ENCODE data around the gene FMNL3.
A peak's percentile ranks its signal among the peaks of the same experiment; 100 is the strongest.

FMNL3 gene

GRCh38 chr12:49646871-49647654, 60.1 kb downstream of the FMNL3 start:
- no peak for TF ChIP-seq CEBPB (IDR thresholded peaks at IDR 0.05)
- TF ChIP-seq RAD21 (IDR thresholded peaks at IDR 0.05; ENCODE audit: low read depth), result no peak
- peak; percentile 69; the same call in 1 of the 2 replicates for TF ChIP-seq ZBTB7A (IDR thresholded peaks at IDR 0.05; ENCODE audit: low read depth)
- no peak for TF ChIP-seq FOXM1 (IDR thresholded peaks at IDR 0.05; ENCODE audit: borderline replicate concordance, low read depth)
- TF ChIP-seq TCF12 (IDR thresholded peaks at IDR 0.05; ENCODE audit: low read depth), result no peak
- no peak for TF ChIP-seq TEAD4 (IDR thresholded peaks at IDR 0.05)
- TF ChIP-seq REST (IDR thresholded peaks at IDR 0.05; ENCODE audit: low read depth), result no peak
- TF ChIP-seq EP300 (IDR thresholded peaks at IDR 0.05; ENCODE audit: borderline replicate concordance), result no peak
- no peak for TF ChIP-seq NFIC (IDR thresholded peaks at IDR 0.05)
- no peak for TF ChIP-seq YY1 (IDR thresholded peaks at IDR 0.05; ENCODE audit: low read depth)
- no peak for TF ChIP-seq CREB1 (IDR thresholded peaks at IDR 0.05; ENCODE audit: low read depth)
- no peak for TF ChIP-seq EGR1 (IDR thresholded peaks at IDR 0.05)
- no peak for TF ChIP-seq USF1 (IDR thresholded peaks at IDR 0.05)
- TF ChIP-seq TAF1 (IDR thresholded peaks at IDR 0.05; ENCODE audit: low read depth), result peak; percentile 27; the same call in 1 of the 2 replicates
- no peak for TF ChIP-seq MAX (IDR thresholded peaks at IDR 0.05)

GRCh38 chr12:49646331-49646830, 60.8 kb downstream of the FMNL3 start:
- no peak for TF ChIP-seq YY1 (IDR thresholded peaks at IDR 0.05; ENCODE audit: low read depth)
- TF ChIP-seq NFIC (IDR thresholded peaks at IDR 0.05), result no peak
- TF ChIP-seq ZBTB7A (IDR thresholded peaks at IDR 0.05; ENCODE audit: low read depth), result no peak
- no peak for TF ChIP-seq MAX (IDR thresholded peaks at IDR 0.05)
- TF ChIP-seq TCF12 (IDR thresholded peaks at IDR 0.05; ENCODE audit: low read depth), result no peak
- TF ChIP-seq CEBPB (IDR thresholded peaks at IDR 0.05), result no peak
- no peak for TF ChIP-seq TAF1 (IDR thresholded peaks at IDR 0.05; ENCODE audit: low read depth)
- TF ChIP-seq FOXM1 (IDR thresholded peaks at IDR 0.05; ENCODE audit: borderline replicate concordance, low read depth), result no peak
- TF ChIP-seq EP300 (IDR thresholded peaks at IDR 0.05; ENCODE audit: borderline replicate concordance), result no peak
- TF ChIP-seq RAD21 (IDR thresholded peaks at IDR 0.05; ENCODE audit: low read depth), result no peak
- no peak for TF ChIP-seq USF1 (IDR thresholded peaks at IDR 0.05)
- no peak for TF ChIP-seq TEAD4 (IDR thresholded peaks at IDR 0.05)
- no peak for TF ChIP-seq EGR1 (IDR thresholded peaks at IDR 0.05)

- TF ChIP-seq RAD21 (IDR thresholded peaks at IDR 0.05; ENCODE audit: low read depth) (no peak), ZBTB7A (IDR thresholded peaks at IDR 0.05; ENCODE audit: low read depth) (no peak), CEBPB (IDR thresholded peaks at IDR 0.05) (no peak), USF1 (IDR thresholded peaks at IDR 0.05) (no peak), NFIC (IDR thresholded peaks at IDR 0.05) (no peak), EP300 (IDR thresholded peaks at IDR 0.05; ENCODE audit: borderline replicate concordance) (no peak), CREB1 (IDR thresholded peaks at IDR 0.05; ENCODE audit: low read depth) (no peak), FOXM1 (IDR thresholded peaks at IDR 0.05; ENCODE audit: borderline replicate concordance, low read depth) (no peak), YY1 (IDR thresholded peaks at IDR 0.05; ENCODE audit: low read depth) (no peak)
Observed at GRCh38 chr12:49645146-49646039, 61.8 kb downstream of the FMNL3 start.

- TF ChIP-seq MAX (IDR thresholded peaks at IDR 0.05) (peak; percentile 34; the same call in 1 of the 2 replicates), CREB1 (IDR thresholded peaks at IDR 0.05; ENCODE audit: low read depth) (no peak), ZBTB7A (IDR thresholded peaks at IDR 0.05; ENCODE audit: low read depth) (no peak), EGR1 (IDR thresholded peaks at IDR 0.05) (no peak), TAF1 (IDR thresholded peaks at IDR 0.05; ENCODE audit: low read depth) (no peak), RAD21 (IDR thresholded peaks at IDR 0.05; ENCODE audit: low read depth) (peak; percentile 99)
Observed at GRCh38 chr12:49644620-49644994, 62.6 kb downstream of the FMNL3 start.

GRCh38 chr12:49643961-49644619, 63.1 kb downstream of the FMNL3 start:
- TF ChIP-seq MAX (IDR thresholded peaks at IDR 0.05), result no peak
- no peak for TF ChIP-seq CREB1 (IDR thresholded peaks at IDR 0.05; ENCODE audit: low read depth)
- no peak for TF ChIP-seq TEAD4 (IDR thresholded peaks at IDR 0.05)
- TF ChIP-seq TCF12 (IDR thresholded peaks at IDR 0.05; ENCODE audit: low read depth), result no peak
- no peak for TF ChIP-seq CEBPB (IDR thresholded peaks at IDR 0.05)
- TF ChIP-seq FOXM1 (IDR thresholded peaks at IDR 0.05; ENCODE audit: borderline replicate concordance, low read depth), result no peak
- TF ChIP-seq RAD21 (IDR thresholded peaks at IDR 0.05; ENCODE audit: low read depth), result no peak
- TF ChIP-seq REST (IDR thresholded peaks at IDR 0.05; ENCODE audit: low read depth), result no peak
- TF ChIP-seq YY1 (IDR thresholded peaks at IDR 0.05; ENCODE audit: low read depth), result no peak
- no peak for TF ChIP-seq ZBTB7A (IDR thresholded peaks at IDR 0.05; ENCODE audit: low read depth)
- no peak for TF ChIP-seq USF1 (IDR thresholded peaks at IDR 0.05)

All from Ishikawa (cell line).